Endothelial cell of umbilical vein (primary cell): Measurements from ENCODE around the gene FGFBP2.

Source experiments
- POLR2A ChIP-seq: IDR thresholded peaks from 2 replicates; pipeline ENCODE4 v1.6.1; 2012; ENCODE audit warnings: low read depth, mild to moderate bottlenecking, control low read depth, low read length
- POLR2AphosphoS5 ChIP-seq: IDR thresholded peaks from 2 replicates; pipeline ENCODE4 v1.6.1; 2012; ENCODE audit warnings: low read depth, mild to moderate bottlenecking, control low read depth, low read length, moderate library complexity; ENCODE audit not compliant: insufficient read depth
- TF ChIP-seq, protein P1 (sequence below), 2 donors: IDR thresholded peaks; 1 replicate in 1 of 2; 2 replicates in 1 of 2; pipeline ENCODE4 v1.5.1; 2011; ENCODE audit warnings: low read length in 2 of 2, mild to moderate bottlenecking in 2 of 2, moderate library complexity in 2 of 2, control low read depth in 1 of 2, inconsistent platforms in 1 of 2, low read depth in 1 of 2; ENCODE audit not compliant: insufficient read depth in 1 of 2; ENCODE audit errors: extremely low read depth in 1 of 2
- TF ChIP-seq, protein P2 (sequence below): IDR thresholded peaks from 2 replicates; pipeline ENCODE4 v1.6.1; 2011; ENCODE audit not compliant: insufficient read depth, insufficient read length

DNA sequence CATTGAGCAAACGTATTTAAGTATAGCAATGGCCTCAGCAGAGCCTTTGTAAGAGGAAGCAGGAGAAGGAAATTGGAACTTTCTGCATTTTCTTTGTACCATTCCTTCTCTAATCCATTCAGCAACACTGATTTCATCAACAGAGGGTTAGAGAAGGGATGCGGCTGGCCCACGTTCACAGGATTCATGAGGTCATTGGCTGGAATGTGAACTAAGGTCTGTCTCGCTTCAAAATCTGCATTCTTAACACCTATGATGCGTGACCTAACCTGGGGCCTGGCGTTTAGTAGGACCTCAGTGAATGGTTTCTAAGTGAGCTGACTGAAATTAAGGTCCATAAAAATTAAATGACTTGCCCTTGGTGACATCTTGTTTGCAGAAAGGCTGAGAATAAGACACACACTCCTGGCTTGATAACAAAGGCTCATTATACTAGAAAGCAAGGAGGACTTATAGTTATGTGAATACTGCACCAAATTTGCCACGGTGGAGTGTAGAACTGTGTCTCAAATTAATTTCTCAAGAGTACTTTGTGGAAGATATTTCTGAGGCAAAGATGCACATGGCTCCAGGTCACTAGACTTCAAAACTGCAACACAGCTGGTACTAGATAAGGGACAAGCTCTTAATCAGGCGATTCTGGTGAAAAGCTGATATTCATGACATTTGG, 49.9 kb downstream of the FGFBP2 start:
- TF ChIP-seq, protein P1, sequence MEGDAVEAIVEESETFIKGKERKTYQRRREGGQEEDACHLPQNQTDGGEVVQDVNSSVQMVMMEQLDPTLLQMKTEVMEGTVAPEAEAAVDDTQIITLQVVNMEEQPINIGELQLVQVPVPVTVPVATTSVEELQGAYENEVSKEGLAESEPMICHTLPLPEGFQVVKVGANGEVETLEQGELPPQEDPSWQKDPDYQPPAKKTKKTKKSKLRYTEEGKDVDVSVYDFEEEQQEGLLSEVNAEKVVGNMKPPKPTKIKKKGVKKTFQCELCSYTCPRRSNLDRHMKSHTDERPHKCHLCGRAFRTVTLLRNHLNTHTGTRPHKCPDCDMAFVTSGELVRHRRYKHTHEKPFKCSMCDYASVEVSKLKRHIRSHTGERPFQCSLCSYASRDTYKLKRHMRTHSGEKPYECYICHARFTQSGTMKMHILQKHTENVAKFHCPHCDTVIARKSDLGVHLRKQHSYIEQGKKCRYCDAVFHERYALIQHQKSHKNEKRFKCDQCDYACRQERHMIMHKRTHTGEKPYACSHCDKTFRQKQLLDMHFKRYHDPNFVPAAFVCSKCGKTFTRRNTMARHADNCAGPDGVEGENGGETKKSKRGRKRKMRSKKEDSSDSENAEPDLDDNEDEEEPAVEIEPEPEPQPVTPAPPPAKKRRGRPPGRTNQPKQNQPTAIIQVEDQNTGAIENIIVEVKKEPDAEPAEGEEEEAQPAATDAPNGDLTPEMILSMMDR (IDR thresholded peaks at IDR 0.05; ENCODE audit: extremely low read depth in 1 of 2, insufficient read depth in 1 of 2, low read depth in 1 of 2, low read length in 2 of 2): no peak
- TF ChIP-seq POLR2AphosphoS5: no peak
- TF ChIP-seq, protein P2, sequence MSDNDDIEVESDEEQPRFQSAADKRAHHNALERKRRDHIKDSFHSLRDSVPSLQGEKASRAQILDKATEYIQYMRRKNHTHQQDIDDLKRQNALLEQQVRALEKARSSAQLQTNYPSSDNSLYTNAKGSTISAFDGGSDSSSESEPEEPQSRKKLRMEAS: no peak
- no peak for TF ChIP-seq POLR2A
